Adrenal gland (tissue), 12 donors: ENCODE results near the gene TSPAN9. TPM values are rescaled to one million over a fixed set of nuclear protein-coding genes. Genes with fewer than 3 reads are reported as not detected.

Experiments
- DNase-seq, 7 donors: peaks; one replicate each; pipeline ENCODE4 v3.0.0-alpha.2; 2019 to 2020
- H3K27ac ChIP-seq, 5 donors: fragments of 200-600 bp; sonication (generic) in 4 of 5; 1 replicate in 3 of 5; 2 replicates in 2 of 5; pipeline versions ENCODE4 v1.5.1 to v1.8.0; 2016 to 2020; ENCODE audit warnings: mild to moderate bottlenecking in 1 of 5
- H3K27me3 ChIP-seq: fragments of 200-600 bp; 2 replicates; pipeline ENCODE4 v1.8.0; 2021
- H3K36me3 ChIP-seq, 2 donors: fragments of 200-600 bp; replicated peaks in 1 of 2; 1 replicate in 1 of 2; 2 replicates in 1 of 2; pipeline versions ENCODE4 v1.5.1 to v1.8.0; 2018 to 2022
- H3K4me1 ChIP-seq, 2 donors: fragments of 200-600 bp; replicated peaks in 1 of 2; 1 replicate in 1 of 2; 2 replicates in 1 of 2; pipeline versions ENCODE4 v1.5.1 to v1.8.0; 2018 to 2021
- H3K4me3 ChIP-seq, 4 donors: fragments of 200-600 bp; sonication (generic) in 3 of 4; one replicate each; pipeline ENCODE4 v1.5.1; 2016 to 2018
- H3K9me3 ChIP-seq, 3 donors: fragments of 200-600 bp; sonication (generic) in 1 of 3; replicated peaks in 1 of 3; 1 replicate in 2 of 3; 2 replicates in 1 of 3; pipeline versions ENCODE4 v1.5.1 to v1.8.0; 2016 to 2021
- CTCF ChIP-seq, 6 experiments: fragments of 450-650 bp in 4 of 6; fragments of 200-600 bp in 2 of 6; sonication (generic) in 1 of 6; IDR thresholded peaks; 1 replicate in 5 of 6; 2 replicates in 1 of 6; pipeline versions ENCODE4 v1.5.1 to v1.8.0; 2016 to 2021; ENCODE audit warnings: antibody characterized with exemption in 6 of 6, mild to moderate bottlenecking in 2 of 6, moderate library complexity in 1 of 6
- POLR2A ChIP-seq, 2 donors: fragments of 450-650 bp; IDR thresholded peaks; one replicate each; pipeline ENCODE4 v1.6.1; 2017; ENCODE audit warnings: antibody characterized with exemption in 2 of 2, mild to moderate bottlenecking in 2 of 2, moderate library complexity in 1 of 2
- WGBS, 4 donors: extraction: QIAGEN DNeasy Blood & Tissue Kit in 2 of 4; methylation state at CpG; one replicate each; pipeline versions ENCODE4 v1.1.5 to v1.1.7; 2013 to 2017; 5-methylcytosine and 5-hydroxymethylcytosine counted together
- intact Hi-C, 2 donors: fragments of 100-400 bp; cut with DNase I; formaldehyde crosslinking; loops; one replicate each; pipeline versions ENCODE4 v1.14.1 to v1.15.0; 2022 to 2023
- polyA plus RNA-seq, 3 donors: library from polyadenylated mRNA; stranded (reverse); fragments of 200-250 nt in 2 of 3; fragments of 350-450 nt in 1 of 3; fragmentation: Illumina TruSeq in 1 of 3; extraction: RNeasy Lipid Tissue Mini Kit (QIAGEN cat#74804) in 1 of 3; gene quantifications; one replicate each; pipeline ENCODE4 v1.2.3, GENCODE V29; 2013 to 2014
- total RNA-seq, 9 donors: library from RNA; depleted of rRNA in 4 of 9; stranded (reverse); fragments of >200 nt in 4 of 9; fragments of 120-200 nt in 1 of 9; fragmentation: NEBNext Ultra II Directional in 1 of 9; extraction: Animal tissue kit (Norgen Biotek cat#: 25700) in 1 of 9; gene quantifications; one replicate each; pipeline versions ENCODE4 v1.1.0 to v1.2.4, GENCODE V29; 2013 to 2023
- donor health status: healthy with polysubstance abuse.
- donor health status: Bipolar disorder and iron deficiency.
- donor health status: DM: yes; HTN: yes; CAD: no.
- donor health status: DM: no; HTN: no; CAD: no.
- donor health status: DM: no; HTN: no; CAD: no.
- donor health status: DM: yes; HTN: yes; CAD: no.

TSPAN9 gene
- total and polyA plus RNA-seq, 12 donors: 12.4 to 31.4 (median 22.4) TPM

- TF ChIP-seq CTCF (IDR thresholded peaks at IDR 0.05) (no peak), POLR2A (IDR thresholded peaks at IDR 0.05) (no peak)
- peaks cover 16 to 24% of the 10 kb centered on the region in 2 donors for H3K4me1 ChIP-seq
- H3K36me3 ChIP-seq: no peaks in the 10 kb centered on the region
- intact Hi-C loops: no loop called here
- no peak for DNase-seq
- no peak overlapping the region for H3K4me3 ChIP-seq
- 88 to 99% (median 93%) methylated on average over 7 to 8 of the region's 8 CpGs for WGBS, 4 donors
- H3K27ac ChIP-seq: no peak overlapping the region
- H3K9me3 ChIP-seq: no peaks in the 10 kb centered on the region
- no peaks in the 10 kb centered on the region for H3K27me3 ChIP-seq
Observed at GRCh38 chr12:3197131-3197818, 120.1 kb downstream of the TSPAN9 start.

- intact Hi-C loops: loop anchor here (5.0 kb wide), 2 partner anchors 62 to 127 kb away; no protein-coding TSS in a partner anchor
- no peaks in the 10 kb centered on the region for H3K27me3 ChIP-seq
- 2 to 44% (median 7%) methylated on average over 2 to 45 of the region's 45 CpGs for WGBS, 4 donors
- TF ChIP-seq CTCF (IDR thresholded peaks at IDR 0.05) (no peak), POLR2A (IDR thresholded peaks at IDR 0.05) (no peak)
- peak overlapping the region in 2 of 4 donors; percentile 7 to 53 for H3K4me3 ChIP-seq
- no peak overlapping the region for H3K27ac ChIP-seq
- peaks cover 16 to 24% of the 10 kb centered on the region in 2 donors for H3K4me1 ChIP-seq
- no peaks in the 10 kb centered on the region for H3K36me3 ChIP-seq
- peak in 1 of 7 donors; percentile 19 for DNase-seq
- no peaks in the 10 kb centered on the region for H3K9me3 ChIP-seq
Observed at GRCh38 chr12:3199551-3200031, 122.4 kb downstream of the TSPAN9 start.

- no peak overlapping the region for H3K27ac ChIP-seq
- no peaks in the 10 kb centered on the region for H3K9me3 ChIP-seq
- WGBS, 4 donors: 1 to 5% (median 2%) methylated on average over 8 to 49 of the region's 49 CpGs
- no peaks in the 10 kb centered on the region for H3K36me3 ChIP-seq
- TF ChIP-seq CTCF (IDR thresholded peaks at IDR 0.05) (no peak), POLR2A (IDR thresholded peaks at IDR 0.05) (no peak)
- intact Hi-C loops: loop anchor here (5.0 kb wide), 2 partner anchors 63 to 128 kb away; no protein-coding TSS in a partner anchor
- H3K4me3 ChIP-seq: peak overlapping the region in 2 of 4 donors; percentile 7 to 53
- no peaks in the 10 kb centered on the region for H3K27me3 ChIP-seq
- H3K4me1 ChIP-seq: peaks cover 16 to 24% of the 10 kb centered on the region in 2 donors
- peak; percentile 43 to 64 (median 50) for DNase-seq
Observed at GRCh38 chr12:3200032-3200617, 122.9 kb downstream of the TSPAN9 start.

DNA sequence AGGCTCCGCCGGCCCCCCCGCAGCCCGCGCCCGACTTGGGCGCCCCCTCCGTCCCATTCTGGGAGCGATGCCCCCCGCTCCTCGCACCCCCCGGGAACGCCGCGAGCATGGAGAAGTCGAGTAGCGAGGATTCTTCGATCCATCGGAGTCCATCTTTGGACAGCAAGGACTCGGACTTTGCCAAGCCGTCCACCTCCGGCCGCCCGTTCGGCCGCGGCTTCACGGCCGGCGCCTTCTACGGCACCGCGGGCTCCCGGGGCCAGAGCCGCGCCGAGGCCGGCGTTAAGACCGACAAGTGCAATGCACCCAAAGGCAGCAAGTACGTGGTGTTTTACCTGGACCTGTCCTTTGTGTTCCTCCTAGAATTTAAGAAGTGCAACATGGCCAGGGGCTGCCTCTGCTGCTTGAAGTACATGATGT, 123.6 kb downstream of the TSPAN9 start:
- 7 to 37% (median 14%) methylated on average over 1 to 41 of the region's 41 CpGs for WGBS, 4 donors
- no peak for DNase-seq
- no peak overlapping the region for H3K27ac ChIP-seq
- peaks cover 16 to 24% of the 10 kb centered on the region in 2 donors for H3K4me1 ChIP-seq
- no peaks in the 10 kb centered on the region for H3K9me3 ChIP-seq
- intact Hi-C loops: loop anchor here (5.0 kb wide), 2 partner anchors 64 to 129 kb away; no protein-coding TSS in a partner anchor
- H3K36me3 ChIP-seq: no peaks in the 10 kb centered on the region
- no peaks in the 10 kb centered on the region for H3K27me3 ChIP-seq
- H3K4me3 ChIP-seq: peak overlapping the region in 2 of 4 donors; percentile 7 to 53
- TF ChIP-seq CTCF (IDR thresholded peaks at IDR 0.05): no peak
- TF ChIP-seq POLR2A (IDR thresholded peaks at IDR 0.05): no peak
